Psoas muscle (tissue), 8 donors: Measurements from ENCODE around the gene NOL6. TPM values are rescaled to one million over a fixed set of nuclear protein-coding genes. Genes with fewer than 3 reads are reported as not detected.

Source experiments
- ATAC-seq, 4 donors: fragments of 200-7000 bp; cut with Tn5 transposase; one replicate each; pipeline ENCODE4 v1.9.1; 2020; ENCODE audit warnings: moderate library complexity in 3 of 4, mild to moderate bottlenecking in 2 of 4
- DNase-seq, 2 donors: peaks; one replicate each; pipeline ENCODE4 v3.0.0-alpha.2; 2020
- H3K27ac ChIP-seq: fragments of 200-600 bp; one replicate; pipeline ENCODE4 v1.8.0; 2022
- H3K27me3 ChIP-seq, 3 donors: fragments of 200-600 bp in 1 of 3; one replicate each; pipeline versions ENCODE4 v1.6.1 to v1.8.0; 2013 to 2022; ENCODE audit warnings: low read length in 2 of 3, mild to moderate bottlenecking in 2 of 3, moderate library complexity in 1 of 3; ENCODE audit not compliant: insufficient read depth in 3 of 3
- H3K36me3 ChIP-seq, 2 donors: fragments of 200-600 bp in 1 of 2; one replicate each; pipeline versions ENCODE4 v1.6.1 to v1.8.0; 2013 to 2022; ENCODE audit warnings: low read depth in 1 of 2, mild to moderate bottlenecking in 1 of 2, moderate library complexity in 1 of 2; ENCODE audit not compliant: insufficient read depth in 1 of 2
- H3K4me1 ChIP-seq: fragments of 200-600 bp; one replicate; pipeline ENCODE4 v1.8.0; 2022
- H3K4me3 ChIP-seq: fragments of 200-600 bp; one replicate; pipeline ENCODE4 v1.8.0; 2022; ENCODE audit warnings: mild to moderate bottlenecking
- H3K9me3 ChIP-seq: fragments of 200-600 bp; one replicate; pipeline ENCODE4 v1.8.0; 2022
- WGBS, 3 donors: extraction: QIAGEN DNeasy Blood & Tissue Kit; methylation state at CpG; one replicate each; pipeline versions ENCODE4 v1.1.6 to v1.1.7; 2013; 5-methylcytosine and 5-hydroxymethylcytosine counted together
- intact Hi-C, 2 donors: fragments of 100-400 bp; cut with DNase I; formaldehyde crosslinking; loops; one replicate each; pipeline versions ENCODE4 v1.11.0 to v1.14.2; 2022
- polyA plus RNA-seq, 3 donors: library from polyadenylated mRNA; stranded (reverse); fragments of 200-250 nt; gene quantifications; one replicate each; pipeline ENCODE4 v1.2.3, GENCODE V29; 2013
- total RNA-seq, 4 donors: library from RNA; stranded (reverse); fragmentation: NEBNext Ultra II Directional in 2 of 4; extraction: Animal tissue kit (Norgen Biotek cat#: 25700) in 2 of 4; gene quantifications; one replicate each; pipeline versions ENCODE4 v1.2.1 to v1.2.4, GENCODE V29; 2021 to 2023
- TF ChIP-seq, protein P1 (sequence below): fragments of 200-600 bp; IDR thresholded peaks from one replicate; pipeline ENCODE4 v1.8.0; 2022; ENCODE audit warnings: antibody characterized with exemption
- donor health status: healthy with polysubstance abuse.
- donor health status: DM: no; HTN: no; CAD: no; lungs with moderate emphysema.
- donor health status: Bipolar disorder and iron deficiency.
- donor health status: healthy.
- donor health status: DM: yes; HTN: yes; CAD: no.
- donor health status: DM: no; HTN: no; CAD: no.
- donor health status: DM: no; HTN: no; CAD: no.
- donor health status: DM: yes; HTN: yes; CAD: no.

Gene NOL6
- total and polyA plus RNA-seq, 7 donors: 18.8 to 39.9 (median 33.5) TPM

DNA sequence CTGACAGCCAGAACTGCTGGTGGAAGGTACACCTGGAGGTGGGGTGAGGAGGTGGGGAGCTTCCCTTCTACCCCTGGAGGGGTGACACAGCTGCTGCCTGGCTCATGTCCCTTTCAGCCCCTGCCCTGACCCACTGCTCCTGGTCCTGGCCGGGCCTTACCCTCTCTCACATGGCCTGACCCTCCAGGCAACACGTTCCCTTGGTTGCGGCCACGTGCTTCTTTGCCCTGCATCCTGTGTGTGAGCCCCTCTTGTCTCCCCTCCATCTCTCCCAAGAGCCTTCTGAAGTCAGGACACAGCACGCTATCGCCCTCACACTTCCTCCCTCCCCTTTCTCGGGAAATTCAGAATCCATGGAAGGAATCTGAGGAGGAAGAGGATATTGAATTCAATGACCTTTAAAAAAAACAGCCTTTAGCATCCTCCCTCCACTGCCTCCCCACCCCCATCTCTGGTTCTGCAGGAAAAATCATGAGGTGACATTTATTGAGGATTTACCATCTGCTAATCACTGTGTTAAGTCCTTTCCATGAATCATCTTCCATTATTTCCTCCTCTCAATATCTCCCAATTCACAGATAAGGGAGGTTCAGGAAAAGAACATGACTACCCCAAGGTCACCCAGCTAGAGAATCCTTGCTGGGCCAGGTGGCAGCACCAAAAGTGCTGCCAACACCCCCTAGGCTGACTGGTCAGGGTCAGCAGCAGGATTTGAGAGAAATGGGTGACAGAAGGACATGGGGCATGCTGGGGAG, 34.6 kb downstream of the NOL6 start:
- H3K27me3 ChIP-seq: peaks cover 0 to 11% (median 4%) of the 10 kb centered on the region in 3 donors
- H3K36me3 ChIP-seq: no peaks in the 10 kb centered on the region
- no peak for DNase-seq
- H3K4me3 ChIP-seq: no peak overlapping the region
- 55 to 60% (median 56%) methylated on average over 7 of the region's 7 CpGs for WGBS, 3 donors
- TF ChIP-seq, protein P1, sequence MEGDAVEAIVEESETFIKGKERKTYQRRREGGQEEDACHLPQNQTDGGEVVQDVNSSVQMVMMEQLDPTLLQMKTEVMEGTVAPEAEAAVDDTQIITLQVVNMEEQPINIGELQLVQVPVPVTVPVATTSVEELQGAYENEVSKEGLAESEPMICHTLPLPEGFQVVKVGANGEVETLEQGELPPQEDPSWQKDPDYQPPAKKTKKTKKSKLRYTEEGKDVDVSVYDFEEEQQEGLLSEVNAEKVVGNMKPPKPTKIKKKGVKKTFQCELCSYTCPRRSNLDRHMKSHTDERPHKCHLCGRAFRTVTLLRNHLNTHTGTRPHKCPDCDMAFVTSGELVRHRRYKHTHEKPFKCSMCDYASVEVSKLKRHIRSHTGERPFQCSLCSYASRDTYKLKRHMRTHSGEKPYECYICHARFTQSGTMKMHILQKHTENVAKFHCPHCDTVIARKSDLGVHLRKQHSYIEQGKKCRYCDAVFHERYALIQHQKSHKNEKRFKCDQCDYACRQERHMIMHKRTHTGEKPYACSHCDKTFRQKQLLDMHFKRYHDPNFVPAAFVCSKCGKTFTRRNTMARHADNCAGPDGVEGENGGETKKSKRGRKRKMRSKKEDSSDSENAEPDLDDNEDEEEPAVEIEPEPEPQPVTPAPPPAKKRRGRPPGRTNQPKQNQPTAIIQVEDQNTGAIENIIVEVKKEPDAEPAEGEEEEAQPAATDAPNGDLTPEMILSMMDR: no peak
- no peaks in the 10 kb centered on the region for H3K9me3 ChIP-seq
- no peaks in the 10 kb centered on the region for H3K4me1 ChIP-seq
- intact Hi-C loops: no loop called here
- no peak overlapping the region for H3K27ac ChIP-seq
- no peak for ATAC-seq

DNA sequence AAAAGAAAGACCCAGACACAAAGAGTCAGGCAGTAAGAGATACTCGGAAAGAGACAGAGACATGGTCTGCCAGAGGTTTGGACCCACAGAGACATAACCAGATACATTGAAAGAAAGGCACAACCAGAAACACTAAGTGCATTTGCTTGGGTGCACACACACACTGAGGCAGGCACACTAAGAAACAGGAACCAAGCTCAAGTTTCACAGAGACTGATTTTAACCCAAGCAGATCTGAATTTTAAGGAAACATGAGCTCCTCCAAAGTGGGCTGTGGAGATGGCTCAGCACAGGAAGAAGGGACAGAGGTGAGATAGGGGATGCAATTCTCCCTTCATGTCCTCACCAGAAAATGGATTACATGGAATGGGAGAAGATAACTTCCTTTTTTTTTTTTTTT, 35.8 kb downstream of the NOL6 start:
- Histone ChIP-seq H3K4me3 (no peak overlapping the region), H3K27ac (no peak overlapping the region), H3K27me3 (peaks cover 0 to 11% (median 4%) of the 10 kb centered on the region in 3 donors), H3K36me3 (no peaks in the 10 kb centered on the region), H3K4me1 (no peaks in the 10 kb centered on the region), H3K9me3 (no peaks in the 10 kb centered on the region)
- DNase-seq (no peak), ATAC-seq (no peak)
- TF ChIP-seq, protein P1: no peak
- intact Hi-C loops: no loop called here
- 85 to 97% (median 91%) methylated on average over 1 of the region's 1 CpG for WGBS, 3 donors

DNA sequence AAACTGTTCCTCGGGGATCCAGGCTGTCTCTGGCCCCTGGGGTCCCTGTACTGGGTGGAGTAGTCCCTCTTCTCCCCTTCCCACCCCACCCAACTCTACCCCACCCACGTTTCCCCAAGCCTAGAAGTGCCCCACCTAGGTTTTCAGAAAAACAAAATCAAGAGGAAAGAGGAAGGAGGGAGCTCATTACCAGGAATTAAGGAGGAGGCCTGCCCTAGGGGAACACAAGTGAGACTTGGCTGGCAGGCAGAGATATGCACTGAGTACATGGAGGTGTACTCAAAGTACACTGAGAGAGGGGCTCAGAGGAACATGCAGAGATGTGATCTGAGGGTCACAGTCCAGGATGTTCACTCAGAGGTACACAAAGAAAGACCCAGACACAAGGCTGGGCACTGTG, 36.5 kb downstream of the NOL6 start:
- Histone ChIP-seq H3K9me3 (no peaks in the 10 kb centered on the region), H3K36me3 (no peaks in the 10 kb centered on the region), H3K27me3 (peaks cover 0 to 11% (median 4%) of the 10 kb centered on the region in 3 donors), H3K4me3 (no peak overlapping the region), H3K27ac (no peak overlapping the region), H3K4me1 (no peaks in the 10 kb centered on the region)
- DNase-seq: no peak
- intact Hi-C loops: no loop called here
- WGBS, 3 donors: 51 to 74% (median 65%) methylated on average over 2 of the region's 2 CpGs
- no peak for ATAC-seq
- TF ChIP-seq, protein P1: no peak

DNA sequence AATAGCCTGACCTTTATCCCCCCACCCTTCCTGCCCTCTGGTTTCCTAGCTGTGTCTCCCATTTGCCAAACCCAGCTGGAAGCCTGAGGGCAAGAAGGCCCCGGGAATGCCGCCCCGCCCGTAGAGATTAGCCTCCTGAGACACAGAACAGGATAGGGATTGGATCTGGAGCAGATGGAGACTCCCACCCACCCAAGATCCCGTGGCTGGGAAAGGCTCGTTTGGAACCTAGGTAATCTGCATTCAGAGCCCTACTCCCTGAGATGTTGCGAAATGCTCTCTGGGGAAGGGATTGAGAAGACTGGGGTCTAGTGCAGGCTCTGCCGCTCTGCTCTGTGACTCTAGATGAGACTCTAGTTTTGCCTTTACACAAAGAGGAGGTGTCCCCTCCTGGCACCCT, 37.3 kb downstream of the NOL6 start:
- Histone ChIP-seq H3K27me3 (peaks cover 0 to 11% (median 4%) of the 10 kb centered on the region in 3 donors), H3K4me3 (no peak overlapping the region), H3K4me1 (no peaks in the 10 kb centered on the region), H3K9me3 (no peaks in the 10 kb centered on the region), H3K36me3 (no peaks in the 10 kb centered on the region), H3K27ac (no peak overlapping the region)
- no peak for DNase-seq
- intact Hi-C loops: no loop called here
- no peak for ATAC-seq
- TF ChIP-seq, protein P1: no peak
- WGBS, 3 donors: 40 to 47% (median 44%) methylated on average over 8 of the region's 8 CpGs
